Cardiac muscle cell (in vitro differentiated cells and primary cell): ENCODE measurements around the gene CDC42BPB. TPM values are rescaled to one million over a fixed set of nuclear protein-coding genes. Genes with fewer than 3 reads are reported as not detected.

Experiments used
- DNase-seq, 2 donors: peaks; one replicate each; pipeline versions ENCODE4 v3.0.0 to v3.0.0-alpha.2; 2010 to 2017; ENCODE audit warnings: low read depth in 1 of 2, low spot score in 1 of 2
- H3K27ac ChIP-seq: fragments of 200-600 bp; sonication (generic); 2 replicates; pipeline ENCODE4 v1.5.1; 2016
- H3K27me3 ChIP-seq: fragments of 200-600 bp; sonication (generic); 2 replicates; pipeline ENCODE4 v1.6.0; 2016; ENCODE audit warnings: control low read depth
- H3K36me3 ChIP-seq: fragments of 200-600 bp; sonication (generic); 2 replicates; pipeline ENCODE4 v1.5.1; 2016; ENCODE audit warnings: control low read depth
- H3K4me1 ChIP-seq: fragments of 200-600 bp; sonication (generic); 2 replicates; pipeline ENCODE4 v1.8.1; 2017; ENCODE audit warnings: low read depth, mild to moderate bottlenecking, mixed run types
- H3K4me3 ChIP-seq: fragments of 200-600 bp; sonication (generic); 2 replicates; pipeline ENCODE4 v1.5.1; 2016; ENCODE audit warnings: mild to moderate bottlenecking
- H3K9me3 ChIP-seq: fragments of 200-600 bp; sonication (generic); 2 replicates; pipeline ENCODE4 v1.5.1; 2017; ENCODE audit warnings: low read depth, mild to moderate bottlenecking, control low read depth
- polyA plus RNA-seq: library from polyadenylated mRNA; unstranded; fragments of >200 nt; fragmentation: Nextera tagmentation; extraction: Ambion mirVana; gene quantifications from 2 replicates; pipeline ENCODE4 v1.2.1, GENCODE V29; 2016
- total RNA-seq: library from RNA; depleted of rRNA; stranded (reverse); fragments of >200 nt; gene quantifications from 2 replicates; pipeline ENCODE4 v1.2.3, GENCODE V29; 2016
- TF ChIP-seq, protein P1 (sequence below): IDR thresholded peaks from 2 replicates; pipeline ENCODE4 v1.5.1; 2012; ENCODE audit warnings: low read depth, mild to moderate bottlenecking, low read length

The CDC42BPB gene
- total and polyA plus RNA-seq, 2 experiments from 2014 or later = 18.9 to 91.6 TPM

DNA sequence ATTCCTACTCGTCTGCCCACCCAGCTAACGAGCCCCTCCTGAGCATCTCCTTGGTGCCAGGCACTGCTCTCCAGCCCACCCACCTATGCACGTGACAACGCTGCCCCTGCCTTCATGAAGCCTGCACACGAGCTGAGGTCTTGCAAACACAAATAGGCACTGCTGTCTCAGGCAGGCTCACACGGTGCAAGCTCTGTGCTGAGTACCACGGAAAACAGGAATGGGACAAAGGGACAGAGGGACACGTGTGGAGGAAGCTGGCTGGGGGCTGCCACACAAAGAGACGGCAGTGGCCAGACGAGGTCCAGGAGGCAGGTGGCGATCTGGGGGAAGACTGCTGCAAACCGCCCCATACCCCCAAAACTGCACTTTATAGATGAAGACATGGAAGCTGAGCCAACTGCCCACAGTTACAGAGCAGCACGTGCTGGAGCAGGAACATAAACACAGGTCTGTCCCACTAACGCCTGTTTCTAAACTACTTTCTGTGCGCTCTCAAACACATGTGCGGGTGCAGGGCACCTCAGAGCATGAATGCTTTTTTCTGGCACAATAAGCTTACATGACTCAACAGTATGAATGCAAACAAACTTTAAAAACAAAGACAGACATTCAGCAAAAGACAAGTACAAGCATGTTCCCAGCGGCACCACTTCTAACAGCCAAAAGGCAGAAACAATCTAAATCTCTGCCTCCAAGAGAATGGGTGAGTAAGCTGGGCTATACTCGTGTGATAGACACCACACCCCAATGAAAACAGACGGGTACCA lies 70.4 kb downstream of the CDC42BPB start:
- DNase-seq = peak in 1 of 2 donors; percentile 29
- Histone ChIP-seq H3K9me3 (no peaks in the 10 kb centered on the region), H3K27me3 (no peaks in the 10 kb centered on the region), H3K4me3 (no peak overlapping the region), H3K27ac (no peak overlapping the region), H3K36me3 (peaks cover 22% of the 10 kb centered on the region), H3K4me1 (no peaks in the 10 kb centered on the region)
- TF ChIP-seq, protein P1, sequence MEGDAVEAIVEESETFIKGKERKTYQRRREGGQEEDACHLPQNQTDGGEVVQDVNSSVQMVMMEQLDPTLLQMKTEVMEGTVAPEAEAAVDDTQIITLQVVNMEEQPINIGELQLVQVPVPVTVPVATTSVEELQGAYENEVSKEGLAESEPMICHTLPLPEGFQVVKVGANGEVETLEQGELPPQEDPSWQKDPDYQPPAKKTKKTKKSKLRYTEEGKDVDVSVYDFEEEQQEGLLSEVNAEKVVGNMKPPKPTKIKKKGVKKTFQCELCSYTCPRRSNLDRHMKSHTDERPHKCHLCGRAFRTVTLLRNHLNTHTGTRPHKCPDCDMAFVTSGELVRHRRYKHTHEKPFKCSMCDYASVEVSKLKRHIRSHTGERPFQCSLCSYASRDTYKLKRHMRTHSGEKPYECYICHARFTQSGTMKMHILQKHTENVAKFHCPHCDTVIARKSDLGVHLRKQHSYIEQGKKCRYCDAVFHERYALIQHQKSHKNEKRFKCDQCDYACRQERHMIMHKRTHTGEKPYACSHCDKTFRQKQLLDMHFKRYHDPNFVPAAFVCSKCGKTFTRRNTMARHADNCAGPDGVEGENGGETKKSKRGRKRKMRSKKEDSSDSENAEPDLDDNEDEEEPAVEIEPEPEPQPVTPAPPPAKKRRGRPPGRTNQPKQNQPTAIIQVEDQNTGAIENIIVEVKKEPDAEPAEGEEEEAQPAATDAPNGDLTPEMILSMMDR = no peak

GRCh38 chr14:102985665-102986064 lies 71.7 kb downstream of the CDC42BPB start:
- Histone ChIP-seq H3K9me3 (no peaks in the 10 kb centered on the region), H3K36me3 (peaks cover 18% of the 10 kb centered on the region), H3K4me3 (no peak overlapping the region), H3K27ac (no peak overlapping the region), H3K27me3 (no peaks in the 10 kb centered on the region), H3K4me1 (no peaks in the 10 kb centered on the region)
- TF ChIP-seq, protein P1 = no peak
- DNase-seq = no peak

DNA sequence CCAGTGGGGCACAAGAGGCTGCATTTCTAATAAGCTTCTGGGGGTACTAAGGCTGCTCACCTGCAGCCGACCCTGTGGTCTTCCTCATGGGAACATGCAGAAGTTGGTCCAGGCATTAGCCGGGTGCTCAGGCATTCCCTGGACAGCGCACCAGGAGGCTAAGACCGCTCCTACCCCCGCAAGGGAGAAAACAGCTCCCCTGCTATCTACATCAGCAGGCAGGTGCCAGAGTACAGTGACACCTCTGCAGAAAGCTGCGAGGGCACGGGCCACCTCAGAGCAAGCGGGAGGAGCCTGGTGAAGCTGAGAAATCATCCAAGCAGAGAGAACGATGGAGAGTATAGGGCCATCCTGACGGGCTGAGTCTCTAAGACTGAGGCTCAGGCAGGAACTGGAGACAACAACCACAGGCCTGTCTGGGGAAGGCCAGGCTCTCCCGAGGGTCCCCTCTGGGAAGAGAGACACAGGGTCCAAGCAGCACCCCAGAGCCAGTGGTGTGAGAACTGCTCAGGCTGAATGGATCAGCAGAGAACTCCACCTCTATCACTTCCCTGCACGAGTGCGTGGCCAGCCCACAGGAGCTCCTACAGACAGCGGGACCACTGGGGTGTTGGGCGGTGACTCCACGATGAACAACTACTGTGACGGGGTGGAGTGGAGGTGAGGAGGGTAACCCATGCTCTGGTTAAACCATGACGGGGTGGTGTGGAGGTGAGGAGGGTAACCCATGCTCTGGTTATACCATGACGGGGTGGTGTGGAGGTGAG lies 72.8 kb downstream of the CDC42BPB start:
- TF ChIP-seq, protein P1 = no peak
- Histone ChIP-seq H3K36me3 (peaks cover 24% of the 10 kb centered on the region), H3K27ac (no peak overlapping the region)

GRCh38 chr14:102983496-102983895 lies 73.9 kb downstream of the CDC42BPB start:
- Histone ChIP-seq H3K36me3 (peaks cover 30% of the 10 kb centered on the region), H3K27ac (no peak overlapping the region)
- TF ChIP-seq, protein P1 = no peak

More for the DNA sequence above, 72.8 kb downstream of the CDC42BPB start:
- Histone ChIP-seq H3K27me3 (no peaks in the 10 kb centered on the region), H3K9me3 (no peaks in the 10 kb centered on the region), H3K4me1 (no peaks in the 10 kb centered on the region), H3K4me3 (no peak overlapping the region)
- no peak for DNase-seq

DNA sequence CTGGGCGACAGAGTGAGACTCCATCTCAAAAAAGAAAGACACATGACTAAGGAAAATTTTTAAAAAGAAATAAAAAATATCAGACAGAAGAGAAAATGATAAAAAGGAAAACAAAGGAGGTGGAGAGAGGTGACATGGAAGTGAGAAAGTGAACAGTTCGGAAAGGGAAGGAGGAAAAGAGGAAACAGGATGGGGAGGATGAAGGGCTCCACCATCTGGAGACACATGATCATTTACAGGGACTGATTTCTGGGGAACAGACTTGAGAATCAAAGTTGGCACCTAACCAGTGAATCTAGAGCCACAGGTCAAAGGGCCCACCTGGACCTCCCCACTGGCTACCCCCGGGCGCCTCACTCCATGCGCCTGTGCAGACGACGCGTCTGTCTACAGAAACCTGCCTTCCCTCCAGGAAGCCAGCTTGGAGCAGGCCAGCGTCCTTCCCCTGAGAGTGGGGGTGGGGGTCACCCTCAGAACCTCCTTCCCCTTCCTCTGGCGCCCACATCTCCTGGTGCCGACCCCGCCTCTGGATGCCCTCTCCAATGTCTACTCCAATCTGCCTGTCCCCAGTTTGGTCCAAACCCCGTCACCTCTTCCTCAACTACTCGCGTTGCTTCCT lies 74.4 kb downstream of the CDC42BPB start:
- H3K27me3 ChIP-seq = no peaks in the 10 kb centered on the region
- peaks cover 35% of the 10 kb centered on the region for H3K36me3 ChIP-seq
- TF ChIP-seq, protein P1 = no peak
- no peak for DNase-seq
- no peak overlapping the region for H3K4me3 ChIP-seq
- no peak overlapping the region for H3K27ac ChIP-seq
- no peaks in the 10 kb centered on the region for H3K4me1 ChIP-seq
- H3K9me3 ChIP-seq = no peaks in the 10 kb centered on the region

More at GRCh38 chr14:102983496-102983895, 73.9 kb downstream of the CDC42BPB start:
- Histone ChIP-seq H3K9me3 (no peaks in the 10 kb centered on the region), H3K4me1 (no peaks in the 10 kb centered on the region), H3K27me3 (no peaks in the 10 kb centered on the region), H3K4me3 (no peak overlapping the region)
- DNase-seq = no peak
